HepG2 (cell line): Measurements from ENCODE around the gene ADGRG6. TPM values are rescaled to one million over a fixed set of nuclear protein-coding genes. Genes with fewer than 3 reads are reported as not detected.

ENCODE experiments used
- ARNT ChIP-seq: fragments of 450-650 bp; IDR thresholded peaks from 2 replicates; pipeline ENCODE4 v1.6.1; 2017
- EP300 ChIP-seq, 3 experiments: sonication (generic) in 1 of 3; formaldehyde crosslinking in 1 of 3; IDR thresholded peaks; 2 replicates each; pipeline versions ENCODE4 v1.5.1 to v1.6.1; 2011 to 2020; ENCODE audit warnings: low read depth in 2 of 3, low read length in 2 of 3, borderline replicate concordance in 1 of 3, improper control_type of control experiment in 1 of 3, mild to moderate bottlenecking in 1 of 3, missing genetic modification reagents in 1 of 3, moderate library complexity in 1 of 3
- FIP1L1 ChIP-seq: fragments of 200-400 bp; formaldehyde crosslinking; IDR thresholded peaks from 2 replicates; pipeline ENCODE4 v1.6.1; 2018; ENCODE audit warnings: low read depth, mild to moderate bottlenecking, low read length, moderate library complexity, borderline replicate concordance; ENCODE audit not compliant: insufficient read depth
- FOXP4 ChIP-seq: sonication (generic); formaldehyde crosslinking; IDR thresholded peaks from 2 replicates; pipeline ENCODE4 v1.4.0; 2020; ENCODE audit warnings: missing genetic modification reagents
- HNRNPUL1 ChIP-seq: fragments of 200-400 bp; formaldehyde crosslinking; IDR thresholded peaks from 2 replicates; pipeline ENCODE4 v1.6.1; 2017; ENCODE audit warnings: low read depth, mild to moderate bottlenecking, low read length, moderate library complexity
- ISX ChIP-seq: sonication (generic); formaldehyde crosslinking; conservative IDR thresholded peaks from 2 replicates; pipeline ENCODE4 v1.5.0; 2020; ENCODE audit warnings: missing genetic modification reagents
- KLF11 ChIP-seq: IDR thresholded peaks from 2 replicates; pipeline ENCODE4 v1.6.1; 2016; ENCODE audit warnings: missing compliant biosample characterization
- NR2F1 ChIP-seq, 2 experiments: fragments of 450-650 bp in 1 of 2; formaldehyde crosslinking in 1 of 2; IDR thresholded peaks; 2 replicates each; pipeline versions ENCODE4 v1.5.0 to v1.6.1; 2016 to 2020; ENCODE audit warnings: mild to moderate bottlenecking in 1 of 2, missing compliant biosample characterization in 1 of 2, missing genetic modification reagents in 1 of 2, moderate library complexity in 1 of 2
- PLRG1 ChIP-seq: fragments of 450-650 bp; conservative IDR thresholded peaks from 2 replicates; pipeline ENCODE4 v1.6.1; 2016
- SNAPC2 ChIP-seq: sonication (generic); formaldehyde crosslinking; IDR thresholded peaks from 2 replicates; pipeline ENCODE4 v1.8.1; 2022; ENCODE audit warnings: mild to moderate bottlenecking, missing genetic modification reagents
- ZFX ChIP-seq: sonication (generic); formaldehyde crosslinking; IDR thresholded peaks from 2 replicates; pipeline ENCODE4 v1.4.0; 2020; ENCODE audit warnings: mild to moderate bottlenecking, low read depth, missing genetic modification reagents, moderate library complexity
- ZNF10 ChIP-seq: sonication (generic); formaldehyde crosslinking; IDR thresholded peaks from 2 replicates; pipeline ENCODE4 v1.4.0; 2020; ENCODE audit warnings: mild to moderate bottlenecking, low read depth, missing genetic modification reagents, borderline replicate concordance
- ZNF160 ChIP-seq: sonication (generic); formaldehyde crosslinking; IDR thresholded peaks from 2 replicates; pipeline ENCODE4 v1.8.0; 2022; ENCODE audit warnings: mild to moderate bottlenecking, inconsistent platforms, missing genetic modification reagents
- ZNF205 ChIP-seq: IDR thresholded peaks from 2 replicates; pipeline ENCODE4 v1.6.1; 2018; ENCODE audit warnings: missing biosample characterization, missing genetic modification reagents
- ZNF281 ChIP-seq: sonication (generic); formaldehyde crosslinking; IDR thresholded peaks from 2 replicates; pipeline ENCODE4 v1.4.0; 2020; ENCODE audit warnings: missing genetic modification reagents, borderline replicate concordance
- ZNF292 ChIP-seq: sonication (generic); formaldehyde crosslinking; IDR thresholded peaks from 2 replicates; pipeline ENCODE4 v1.8.1; 2022; ENCODE audit warnings: mild to moderate bottlenecking, low read depth, missing genetic modification reagents, borderline replicate concordance
- ZNF510 ChIP-seq: sonication (generic); formaldehyde crosslinking; IDR thresholded peaks from 2 replicates; pipeline ENCODE4 v1.4.0; 2020; ENCODE audit warnings: low read depth, mild to moderate bottlenecking, missing genetic modification reagents
- polyA plus RNA-seq, 8 experiments: library from polyadenylated mRNA; depleted of rRNA in 3 of 8; stranded (reverse) in 7 of 8; unstranded in 1 of 8; fragments of >200 nt; fragmentation: Illumina TruSeq in 4 of 8; extraction: Trizol in 4 of 8; gene quantifications; 2 replicates each; pipeline versions ENCODE4 v1.2.1 to v1.2.3, GENCODE V29; 2011 to 2016; ENCODE audit warnings: low read depth in 4 of 8, missing spikeins in 1 of 8, mixed read lengths in 1 of 8; ENCODE audit not compliant: insufficient read depth in 1 of 8
- total RNA-seq, 5 experiments: library from RNA; depleted of rRNA; stranded (reverse); fragments of >200 nt; fragmentation: Illumina TruSeq; extraction: Trizol; gene quantifications; 2 replicates each; pipeline ENCODE4 v1.2.3, GENCODE V29; 2016; ENCODE audit warnings: low read depth in 1 of 5
- TF ChIP-seq, protein P1 (sequence below): sonication (generic); formaldehyde crosslinking; IDR thresholded peaks from 2 replicates; pipeline ENCODE4 v1.8.1; 2023; ENCODE audit warnings: missing genetic modification reagents, inconsistent platforms, borderline replicate concordance
- TF ChIP-seq, protein P2 (sequence below): sonication (generic); formaldehyde crosslinking; IDR thresholded peaks from 2 replicates; pipeline ENCODE4 v1.5.0; 2020; ENCODE audit warnings: mild to moderate bottlenecking, missing genetic modification reagents

Gene ADGRG6
- total and polyA plus RNA-seq, 2 of the 13 experiments (the other 11 are each of a cell fraction or from before 2014, with no cell fraction given), result 129 to 249 TPM

DNA sequence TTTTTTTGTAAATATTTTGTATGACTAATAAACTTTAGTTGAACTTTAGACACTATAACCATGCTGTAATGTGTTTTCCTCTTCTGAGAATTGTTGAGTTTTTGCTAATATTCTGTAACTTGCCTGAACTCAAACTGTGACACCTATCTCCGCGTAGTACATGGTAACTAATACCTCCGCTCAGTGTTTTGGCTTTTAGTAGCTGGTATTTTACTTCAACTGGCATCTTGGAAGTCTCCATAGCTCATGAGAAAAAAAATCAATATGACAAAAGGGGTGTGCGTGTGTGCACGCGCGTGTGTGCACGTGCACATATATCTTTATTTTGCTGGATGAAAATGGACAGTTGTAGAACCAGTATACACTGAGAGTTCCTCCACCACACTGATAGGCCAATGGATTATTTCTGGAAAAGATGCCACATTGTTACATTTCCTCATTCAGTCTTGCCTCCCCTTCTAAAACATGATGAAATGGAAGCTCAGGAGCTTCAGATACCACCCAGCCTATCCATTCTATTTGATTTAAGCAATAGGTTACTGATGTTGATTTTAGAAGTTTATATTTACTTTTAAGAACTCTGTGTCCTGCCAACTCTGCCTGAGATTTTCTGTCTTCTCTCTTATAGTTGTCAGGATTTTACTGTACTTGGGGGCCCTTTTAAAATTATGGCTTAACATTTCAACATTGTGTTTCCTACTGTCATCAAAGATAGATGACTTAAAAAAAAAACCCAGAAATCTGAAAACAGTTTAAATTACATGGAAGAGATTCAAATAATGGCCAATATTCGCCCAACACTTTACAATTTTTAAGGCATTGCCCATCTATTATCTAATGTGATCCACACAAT, 16.3 kb upstream of the ADGRG6 start (continued):
- no peak; the same call in 1 of the 2 replicates for TF ChIP-seq FOXP4 (CRISPR knock-in tag)
- no peak for TF ChIP-seq FIP1L1
- TF ChIP-seq KLF11, result peak; percentile 33; the same call in 1 of the 2 replicates
- TF ChIP-seq HNRNPUL1, result no peak
- TF ChIP-seq ZNF10, result no peak
- no peak for TF ChIP-seq ZNF160 (CRISPR knock-in tag)
- no peak for TF ChIP-seq PLRG1
- peak in 1 of 2 experiments; percentile 50; a peak in 1 of 4 replicates for TF ChIP-seq NR2F1 (CRISPR knock-in tag; IDR thresholded peaks at IDR 0.05)
- TF ChIP-seq, protein P1, sequence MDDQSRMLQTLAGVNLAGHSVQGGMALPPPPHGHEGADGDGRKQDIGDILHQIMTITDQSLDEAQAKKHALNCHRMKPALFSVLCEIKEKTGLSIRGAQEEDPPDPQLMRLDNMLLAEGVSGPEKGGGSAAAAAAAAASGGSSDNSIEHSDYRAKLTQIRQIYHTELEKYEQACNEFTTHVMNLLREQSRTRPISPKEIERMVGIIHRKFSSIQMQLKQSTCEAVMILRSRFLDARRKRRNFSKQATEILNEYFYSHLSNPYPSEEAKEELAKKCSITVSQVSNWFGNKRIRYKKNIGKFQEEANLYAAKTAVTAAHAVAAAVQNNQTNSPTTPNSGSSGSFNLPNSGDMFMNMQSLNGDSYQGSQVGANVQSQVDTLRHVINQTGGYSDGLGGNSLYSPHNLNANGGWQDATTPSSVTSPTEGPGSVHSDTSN, result no peak
- no peak for TF ChIP-seq ARNT
- TF ChIP-seq SNAPC2 (CRISPR knock-in tag), result no peak
- no peak for TF ChIP-seq ZNF205 (CRISPR knock-in tag)
- peak in 1 of 2 experiments; percentile 88; a peak in 2 of 4 replicates for TF ChIP-seq EP300 (IDR thresholded peaks at IDR 0.05; ENCODE audit: low read depth in 2 of 2, low read length in 2 of 2)
- TF ChIP-seq EP300 (CRISPR knock-in tag; IDR thresholded peaks at IDR 0.05; ENCODE audit: borderline replicate concordance), result peak; percentile 53; the same call in 1 of the 2 replicates
- peak; percentile 43; the same call in 1 of the 2 replicates for TF ChIP-seq ZFX (CRISPR knock-in tag)
- TF ChIP-seq ZNF292 (CRISPR knock-in tag), result peak; percentile 79
- no peak for TF ChIP-seq ZNF510 (CRISPR knock-in tag)
- peak; percentile 4; the same call in 1 of the 2 replicates for TF ChIP-seq ZNF281 (CRISPR knock-in tag)
- TF ChIP-seq, protein P2, sequence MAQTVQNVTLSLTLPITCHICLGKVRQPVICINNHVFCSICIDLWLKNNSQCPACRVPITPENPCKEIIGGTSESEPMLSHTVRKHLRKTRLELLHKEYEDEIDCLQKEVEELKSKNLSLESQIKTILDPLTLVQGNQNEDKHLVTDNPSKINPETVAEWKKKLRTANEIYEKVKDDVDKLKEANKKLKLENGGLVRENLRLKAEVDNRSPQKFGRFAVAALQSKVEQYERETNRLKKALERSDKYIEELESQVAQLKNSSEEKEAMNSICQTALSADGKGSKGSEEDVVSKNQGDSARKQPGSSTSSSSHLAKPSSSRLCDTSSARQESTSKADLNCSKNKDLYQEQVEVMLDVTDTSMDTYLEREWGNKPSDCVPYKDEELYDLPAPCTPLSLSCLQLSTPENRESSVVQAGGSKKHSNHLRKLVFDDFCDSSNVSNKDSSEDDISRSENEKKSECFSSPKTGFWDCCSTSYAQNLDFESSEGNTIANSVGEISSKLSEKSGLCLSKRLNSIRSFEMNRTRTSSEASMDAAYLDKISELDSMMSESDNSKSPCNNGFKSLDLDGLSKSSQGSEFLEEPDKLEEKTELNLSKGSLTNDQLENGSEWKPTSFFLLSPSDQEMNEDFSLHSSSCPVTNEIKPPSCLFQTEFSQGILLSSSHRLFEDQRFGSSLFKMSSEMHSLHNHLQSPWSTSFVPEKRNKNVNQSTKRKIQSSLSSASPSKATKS (CRISPR knock-in tag), result no peak
- no peak for TF ChIP-seq ISX (CRISPR knock-in tag)
